ENCODE results near the gene IGSF5. TPM values are rescaled to one million over a fixed set of nuclear protein-coding genes. Genes with fewer than 3 reads are reported as not detected.

IGSF5 gene
- total and polyA plus RNA-seq, 9 of the 15 experiments (the other 6 are each of a cell fraction or from before 2014, with no cell fraction given): not detected

DNA sequence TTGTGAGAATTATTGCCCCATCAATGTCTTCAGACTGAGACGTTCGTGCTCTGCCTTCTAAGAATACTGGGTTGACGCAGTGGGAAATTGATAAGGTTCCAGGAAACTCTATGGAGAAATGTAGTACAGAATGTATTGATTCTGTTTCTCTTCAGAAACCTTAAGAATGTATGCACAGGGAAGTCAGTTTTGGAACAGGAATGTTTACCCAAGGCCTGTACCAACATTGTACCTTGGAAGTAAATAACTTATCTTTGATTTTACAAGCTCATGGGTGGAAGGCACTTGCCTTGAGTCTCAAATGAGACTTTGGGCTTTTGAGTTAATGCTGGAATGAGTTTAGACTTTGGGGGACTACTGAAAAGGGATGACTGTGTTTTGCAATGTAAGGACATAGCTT lies 62.8 kb downstream of the IGSF5 start:
- CTCF ChIA-PET (ENCODE audit: low intra/inter-chr PET ratio): no interaction called here
- no peak overlapping the region for H3K9ac ChIP-seq (ENCODE audit: insufficient read depth in 1 of 2, low read depth in 2 of 2, low read length in 2 of 2)
- TF ChIP-seq FIP1L1 (IDR thresholded peaks at IDR 0.05; ENCODE audit: low read depth, low read length, poor library complexity, severe bottlenecking) (no peak), PML (IDR thresholded peaks at IDR 0.05; ENCODE audit: low read length) (no peak), POLR3A (IDR thresholded peaks at IDR 0.05; ENCODE audit: borderline replicate concordance, extremely low read depth, insufficient read depth, insufficient read length) (no peak), ZNF644 (tag; IDR thresholded peaks at IDR 0.05; ENCODE audit: low read depth) (no peak), SREBF1 (IDR thresholded peaks at IDR 0.05; ENCODE audit: borderline replicate concordance, low read depth, low read length) (no peak), ZNF444 (CRISPR knock-in tag; IDR thresholded peaks at IDR 0.05) (no peak), POLR2H (tag; IDR thresholded peaks at IDR 0.05; ENCODE audit: low read depth) (no peak), TSC22D4 (tag; IDR thresholded peaks at IDR 0.05) (no peak), NCOA2 (IDR thresholded peaks at IDR 0.05; ENCODE audit: partially characterized antibody in 2 of 2) (no peak), ZFP1 (CRISPR knock-in tag; IDR thresholded peaks at IDR 0.05) (no peak), NRF1 (conservative IDR thresholded peaks at IDR 0.05 in 1 of 2, IDR thresholded peaks at IDR 0.05 in 1 of 2) (no peak)
- TF ChIP-seq, protein P1, sequence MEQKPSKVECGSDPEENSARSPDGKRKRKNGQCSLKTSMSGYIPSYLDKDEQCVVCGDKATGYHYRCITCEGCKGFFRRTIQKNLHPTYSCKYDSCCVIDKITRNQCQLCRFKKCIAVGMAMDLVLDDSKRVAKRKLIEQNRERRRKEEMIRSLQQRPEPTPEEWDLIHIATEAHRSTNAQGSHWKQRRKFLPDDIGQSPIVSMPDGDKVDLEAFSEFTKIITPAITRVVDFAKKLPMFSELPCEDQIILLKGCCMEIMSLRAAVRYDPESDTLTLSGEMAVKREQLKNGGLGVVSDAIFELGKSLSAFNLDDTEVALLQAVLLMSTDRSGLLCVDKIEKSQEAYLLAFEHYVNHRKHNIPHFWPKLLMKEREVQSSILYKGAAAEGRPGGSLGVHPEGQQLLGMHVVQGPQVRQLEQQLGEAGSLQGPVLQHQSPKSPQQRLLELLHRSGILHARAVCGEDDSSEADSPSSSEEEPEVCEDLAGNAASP (IDR thresholded peaks at IDR 0.05): no peak
- TF ChIP-seq, protein P2, sequence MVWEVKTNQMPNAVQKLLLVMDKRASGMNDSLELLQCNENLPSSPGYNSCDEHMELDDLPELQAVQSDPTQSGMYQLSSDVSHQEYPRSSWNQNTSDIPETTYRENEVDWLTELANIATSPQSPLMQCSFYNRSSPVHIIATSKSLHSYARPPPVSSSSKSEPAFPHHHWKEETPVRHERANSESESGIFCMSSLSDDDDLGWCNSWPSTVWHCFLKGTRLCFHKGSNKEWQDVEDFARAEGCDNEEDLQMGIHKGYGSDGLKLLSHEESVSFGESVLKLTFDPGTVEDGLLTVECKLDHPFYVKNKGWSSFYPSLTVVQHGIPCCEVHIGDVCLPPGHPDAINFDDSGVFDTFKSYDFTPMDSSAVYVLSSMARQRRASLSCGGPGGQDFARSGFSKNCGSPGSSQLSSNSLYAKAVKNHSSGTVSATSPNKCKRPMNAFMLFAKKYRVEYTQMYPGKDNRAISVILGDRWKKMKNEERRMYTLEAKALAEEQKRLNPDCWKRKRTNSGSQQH (CRISPR knock-in tag; IDR thresholded peaks at IDR 0.05): no peak
- TF ChIP-seq, protein P3, sequence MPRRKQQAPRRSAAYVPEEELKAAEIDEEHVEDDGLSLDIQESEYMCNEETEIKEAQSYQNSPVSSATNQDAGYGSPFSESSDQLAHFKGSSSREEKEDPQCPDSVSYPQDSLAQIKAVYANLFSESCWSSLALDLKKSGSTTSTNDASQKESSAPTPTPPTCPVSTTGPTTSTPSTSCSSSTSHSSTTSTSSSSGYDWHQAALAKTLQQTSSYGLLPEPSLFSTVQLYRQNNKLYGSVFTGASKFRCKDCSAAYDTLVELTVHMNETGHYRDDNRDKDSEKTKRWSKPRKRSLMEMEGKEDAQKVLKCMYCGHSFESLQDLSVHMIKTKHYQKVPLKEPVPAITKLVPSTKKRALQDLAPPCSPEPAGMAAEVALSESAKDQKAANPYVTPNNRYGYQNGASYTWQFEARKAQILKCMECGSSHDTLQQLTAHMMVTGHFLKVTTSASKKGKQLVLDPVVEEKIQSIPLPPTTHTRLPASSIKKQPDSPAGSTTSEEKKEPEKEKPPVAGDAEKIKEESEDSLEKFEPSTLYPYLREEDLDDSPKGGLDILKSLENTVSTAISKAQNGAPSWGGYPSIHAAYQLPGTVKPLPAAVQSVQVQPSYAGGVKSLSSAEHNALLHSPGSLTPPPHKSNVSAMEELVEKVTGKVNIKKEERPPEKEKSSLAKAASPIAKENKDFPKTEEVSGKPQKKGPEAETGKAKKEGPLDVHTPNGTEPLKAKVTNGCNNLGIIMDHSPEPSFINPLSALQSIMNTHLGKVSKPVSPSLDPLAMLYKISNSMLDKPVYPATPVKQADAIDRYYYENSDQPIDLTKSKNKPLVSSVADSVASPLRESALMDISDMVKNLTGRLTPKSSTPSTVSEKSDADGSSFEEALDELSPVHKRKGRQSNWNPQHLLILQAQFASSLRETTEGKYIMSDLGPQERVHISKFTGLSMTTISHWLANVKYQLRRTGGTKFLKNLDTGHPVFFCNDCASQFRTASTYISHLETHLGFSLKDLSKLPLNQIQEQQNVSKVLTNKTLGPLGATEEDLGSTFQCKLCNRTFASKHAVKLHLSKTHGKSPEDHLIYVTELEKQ (CRISPR knock-in tag; IDR thresholded peaks at IDR 0.05): no peak
- TF ChIP-seq, protein P4, sequence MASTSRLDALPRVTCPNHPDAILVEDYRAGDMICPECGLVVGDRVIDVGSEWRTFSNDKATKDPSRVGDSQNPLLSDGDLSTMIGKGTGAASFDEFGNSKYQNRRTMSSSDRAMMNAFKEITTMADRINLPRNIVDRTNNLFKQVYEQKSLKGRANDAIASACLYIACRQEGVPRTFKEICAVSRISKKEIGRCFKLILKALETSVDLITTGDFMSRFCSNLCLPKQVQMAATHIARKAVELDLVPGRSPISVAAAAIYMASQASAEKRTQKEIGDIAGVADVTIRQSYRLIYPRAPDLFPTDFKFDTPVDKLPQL (IDR thresholded peaks at IDR 0.05; ENCODE audit: extremely low read depth, insufficient read length): no peak
- H3K27ac ChIP-seq (ENCODE audit: extremely low read depth, low read depth, low read length): no peak overlapping the region
- in situ Hi-C loops (cut with MboI): no loop called here
- DNase-seq (ENCODE audit: extremely low read depth in 1 of 4, low spot score in 3 of 4) (no peak), FAIRE-seq (no peak), ATAC-seq (no peak)
- H3K9me3 ChIP-seq (replicated peaks; ENCODE audit: control insufficient read depth, insufficient read depth, low read depth, low read length): no peaks in the 10 kb centered on the region
- H2AFZ ChIP-seq (ENCODE audit: low read depth, low read length): no peak overlapping the region
- H3K9me1 ChIP-seq (ENCODE audit: control insufficient read depth, insufficient read depth, low read length): no peaks in the 10 kb centered on the region
- intact Hi-C loops (cut with micrococcal nuclease): no loop called here
- H3K4me2 ChIP-seq (ENCODE audit: insufficient read depth, low read length): no peak overlapping the region
- H3K79me2 ChIP-seq (ENCODE audit: control insufficient read depth, insufficient read depth, low read length): no peaks in the 10 kb centered on the region
- no TSS peak for BruUV-seq (replicated peaks)
- POLR2A ChIA-PET: interaction anchor here (0.9 kb wide), 1 partner anchor 1758 kb away, joined by 3 read pairs; no protein-coding TSS in a partner anchor
- H4K20me1 ChIP-seq (replicated peaks; ENCODE audit: control insufficient read depth, insufficient read depth, low read length): no peaks in the 10 kb centered on the region
- H3K36me3 ChIP-seq (ENCODE audit: control insufficient read depth, insufficient read depth, low read length): no peaks in the 10 kb centered on the region
- no peak overlapping the region for H3K4me3 ChIP-seq
- no peaks in the 10 kb centered on the region for H3K27me3 ChIP-seq (ENCODE audit: control insufficient read depth in 2 of 2, insufficient read depth in 2 of 2, low read length in 2 of 2)
- no peaks in the 10 kb centered on the region for H3K4me1 ChIP-seq (replicated peaks in 1 of 2; ENCODE audit: control insufficient read depth in 2 of 2, insufficient read depth in 2 of 2, low read length in 2 of 2)
- WGBS (ENCODE audit: insufficient coverage, low coverage, missing lambda C conversion rate): 0% methylated on average over 3 of the region's 3 CpGs
